ENCODE data around the gene SLC4A7.

Gene SLC4A7

GRCh38 chr3:27345493-27345892 is 138.7 kb downstream of the SLC4A7 start:
- Histone ChIP-seq H3K9ac (ENCODE audit: low read depth, low read length, poor library complexity, severe bottlenecking) (no peak overlapping the region), H4K20me1 (ENCODE audit: insufficient read depth, low read length, poor library complexity, severe bottlenecking) (no peaks in the 10 kb centered on the region), H3K79me2 (ENCODE audit: insufficient read depth, low read length) (no peaks in the 10 kb centered on the region), H3K9me3 (ENCODE audit: insufficient read depth, low read depth, low read length) (no peaks in the 10 kb centered on the region), H3K4me3 (ENCODE audit: low read length, poor library complexity, severe bottlenecking) (no peak overlapping the region), H3K36me3 (ENCODE audit: insufficient read depth, low read length) (no peaks in the 10 kb centered on the region), H3K9me2 (replicated peaks; ENCODE audit: low read depth, low read length) (no peaks in the 10 kb centered on the region), H3F3A (ENCODE audit: low read depth) (no peaks in the 10 kb centered on the region), H2AFZ (ENCODE audit: low read length) (no peak overlapping the region), H3K4me1 (ENCODE audit: insufficient read depth, low read length, poor library complexity, severe bottlenecking) (peaks cover 10% of the 10 kb centered on the region), H3K27me3 (ENCODE audit: insufficient read depth, low read length, poor library complexity, severe bottlenecking) (no peaks in the 10 kb centered on the region), H3K4me2 (ENCODE audit: low read depth, low read length, poor library complexity, severe bottlenecking) (no peak overlapping the region)
- TF ChIP-seq, protein P1, sequence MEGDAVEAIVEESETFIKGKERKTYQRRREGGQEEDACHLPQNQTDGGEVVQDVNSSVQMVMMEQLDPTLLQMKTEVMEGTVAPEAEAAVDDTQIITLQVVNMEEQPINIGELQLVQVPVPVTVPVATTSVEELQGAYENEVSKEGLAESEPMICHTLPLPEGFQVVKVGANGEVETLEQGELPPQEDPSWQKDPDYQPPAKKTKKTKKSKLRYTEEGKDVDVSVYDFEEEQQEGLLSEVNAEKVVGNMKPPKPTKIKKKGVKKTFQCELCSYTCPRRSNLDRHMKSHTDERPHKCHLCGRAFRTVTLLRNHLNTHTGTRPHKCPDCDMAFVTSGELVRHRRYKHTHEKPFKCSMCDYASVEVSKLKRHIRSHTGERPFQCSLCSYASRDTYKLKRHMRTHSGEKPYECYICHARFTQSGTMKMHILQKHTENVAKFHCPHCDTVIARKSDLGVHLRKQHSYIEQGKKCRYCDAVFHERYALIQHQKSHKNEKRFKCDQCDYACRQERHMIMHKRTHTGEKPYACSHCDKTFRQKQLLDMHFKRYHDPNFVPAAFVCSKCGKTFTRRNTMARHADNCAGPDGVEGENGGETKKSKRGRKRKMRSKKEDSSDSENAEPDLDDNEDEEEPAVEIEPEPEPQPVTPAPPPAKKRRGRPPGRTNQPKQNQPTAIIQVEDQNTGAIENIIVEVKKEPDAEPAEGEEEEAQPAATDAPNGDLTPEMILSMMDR (conservative IDR thresholded peaks at IDR 0.05; ENCODE audit: low read length), result no peak
- TF ChIP-seq EZH2phosphoT487 (IDR thresholded peaks at IDR 0.05; ENCODE audit: borderline replicate concordance), result no peak

GRCh38 chr3:27345045-27345444 is 139.1 kb downstream of the SLC4A7 start:
- peaks cover 9% of the 10 kb centered on the region for H3K4me1 ChIP-seq (ENCODE audit: insufficient read depth, low read length, poor library complexity, severe bottlenecking)
- no peaks in the 10 kb centered on the region for H3K27me3 ChIP-seq (ENCODE audit: insufficient read depth, low read length, poor library complexity, severe bottlenecking)
- H4K20me1 ChIP-seq (ENCODE audit: insufficient read depth, low read length, poor library complexity, severe bottlenecking), result no peaks in the 10 kb centered on the region
- no peaks in the 10 kb centered on the region for H3K79me2 ChIP-seq (ENCODE audit: insufficient read depth, low read length)
- no peak overlapping the region for H3K4me3 ChIP-seq (ENCODE audit: low read length, poor library complexity, severe bottlenecking)
- TF ChIP-seq, protein P1 (conservative IDR thresholded peaks at IDR 0.05; ENCODE audit: low read length), result no peak
- no peak for TF ChIP-seq EZH2phosphoT487 (IDR thresholded peaks at IDR 0.05; ENCODE audit: borderline replicate concordance)
- no peaks in the 10 kb centered on the region for H3F3A ChIP-seq (ENCODE audit: low read depth)
- no peaks in the 10 kb centered on the region for H3K9me3 ChIP-seq (ENCODE audit: insufficient read depth, low read depth, low read length)
- H3K9ac ChIP-seq (ENCODE audit: low read depth, low read length, poor library complexity, severe bottlenecking), result no peak overlapping the region
- H3K36me3 ChIP-seq (ENCODE audit: insufficient read depth, low read length), result no peaks in the 10 kb centered on the region
- H3K4me2 ChIP-seq (ENCODE audit: low read depth, low read length, poor library complexity, severe bottlenecking), result no peak overlapping the region
- no peaks in the 10 kb centered on the region for H3K9me2 ChIP-seq (replicated peaks; ENCODE audit: low read depth, low read length)
- no peak overlapping the region for H2AFZ ChIP-seq (ENCODE audit: low read length)

GRCh38 chr3:27344192-27344591 is 140.0 kb downstream of the SLC4A7 start:
- no peak overlapping the region for H2AFZ ChIP-seq (ENCODE audit: low read length)
- no peaks in the 10 kb centered on the region for H3K9me3 ChIP-seq (ENCODE audit: insufficient read depth, low read depth, low read length)
- no peaks in the 10 kb centered on the region for H3K27me3 ChIP-seq (ENCODE audit: insufficient read depth, low read length, poor library complexity, severe bottlenecking)
- H3K9ac ChIP-seq (ENCODE audit: low read depth, low read length, poor library complexity, severe bottlenecking), result no peak overlapping the region
- H4K20me1 ChIP-seq (ENCODE audit: insufficient read depth, low read length, poor library complexity, severe bottlenecking), result no peaks in the 10 kb centered on the region
- H3F3A ChIP-seq (ENCODE audit: low read depth), result no peaks in the 10 kb centered on the region
- no peaks in the 10 kb centered on the region for H3K79me2 ChIP-seq (ENCODE audit: insufficient read depth, low read length)
- TF ChIP-seq, protein P1 (conservative IDR thresholded peaks at IDR 0.05; ENCODE audit: low read length), result no peak
- no peak for TF ChIP-seq EZH2phosphoT487 (IDR thresholded peaks at IDR 0.05; ENCODE audit: borderline replicate concordance)
- H3K36me3 ChIP-seq (ENCODE audit: insufficient read depth, low read length), result no peaks in the 10 kb centered on the region
- H3K9me2 ChIP-seq (replicated peaks; ENCODE audit: low read depth, low read length), result no peaks in the 10 kb centered on the region
- peaks cover under 1% of the 10 kb centered on the region for H3K4me1 ChIP-seq (ENCODE audit: insufficient read depth, low read length, poor library complexity, severe bottlenecking)
- no peak overlapping the region for H3K4me2 ChIP-seq (ENCODE audit: low read depth, low read length, poor library complexity, severe bottlenecking)
- H3K4me3 ChIP-seq (ENCODE audit: low read length, poor library complexity, severe bottlenecking), result no peak overlapping the region

Measured in Loucy (cell line).